ENCODE data around the gene RCOR3.

DNA sequence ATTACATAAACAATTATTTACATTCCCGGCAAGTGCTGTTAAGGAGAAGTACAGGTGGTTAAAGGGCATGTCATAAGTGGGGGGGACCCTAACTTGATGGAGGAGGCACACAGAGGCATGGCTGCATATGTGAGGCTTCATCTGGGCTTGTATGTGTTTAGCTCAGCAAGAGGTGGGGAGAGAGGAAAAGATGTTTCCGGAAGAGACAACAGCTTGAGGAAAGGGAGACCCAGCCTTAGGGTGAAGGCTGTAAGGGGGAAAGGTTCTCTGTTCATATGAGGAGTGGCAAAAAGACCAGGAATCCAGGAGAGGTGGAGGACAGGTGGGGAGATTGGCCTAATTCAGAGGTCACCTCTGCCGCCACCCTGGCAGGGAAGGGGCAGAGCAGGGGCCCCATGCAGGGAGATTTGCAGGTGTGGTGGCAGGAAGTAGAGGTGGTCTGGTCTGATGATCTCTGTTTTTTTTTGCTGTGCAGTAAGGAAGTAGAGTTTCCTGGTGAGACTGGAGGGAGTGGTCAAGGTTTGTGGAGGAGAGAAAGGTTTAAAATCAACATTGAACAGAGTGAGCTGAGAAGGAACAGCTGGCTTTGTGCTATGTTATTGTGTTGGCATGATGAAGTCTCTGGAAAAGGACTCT is 76.5 kb downstream of the RCOR3 start:
- no peak for TF ChIP-seq EZH2 (IDR thresholded peaks at IDR 0.05; ENCODE audit: borderline replicate concordance, low read depth, low read length, severe bottlenecking)
- TF ChIP-seq, protein P1, sequence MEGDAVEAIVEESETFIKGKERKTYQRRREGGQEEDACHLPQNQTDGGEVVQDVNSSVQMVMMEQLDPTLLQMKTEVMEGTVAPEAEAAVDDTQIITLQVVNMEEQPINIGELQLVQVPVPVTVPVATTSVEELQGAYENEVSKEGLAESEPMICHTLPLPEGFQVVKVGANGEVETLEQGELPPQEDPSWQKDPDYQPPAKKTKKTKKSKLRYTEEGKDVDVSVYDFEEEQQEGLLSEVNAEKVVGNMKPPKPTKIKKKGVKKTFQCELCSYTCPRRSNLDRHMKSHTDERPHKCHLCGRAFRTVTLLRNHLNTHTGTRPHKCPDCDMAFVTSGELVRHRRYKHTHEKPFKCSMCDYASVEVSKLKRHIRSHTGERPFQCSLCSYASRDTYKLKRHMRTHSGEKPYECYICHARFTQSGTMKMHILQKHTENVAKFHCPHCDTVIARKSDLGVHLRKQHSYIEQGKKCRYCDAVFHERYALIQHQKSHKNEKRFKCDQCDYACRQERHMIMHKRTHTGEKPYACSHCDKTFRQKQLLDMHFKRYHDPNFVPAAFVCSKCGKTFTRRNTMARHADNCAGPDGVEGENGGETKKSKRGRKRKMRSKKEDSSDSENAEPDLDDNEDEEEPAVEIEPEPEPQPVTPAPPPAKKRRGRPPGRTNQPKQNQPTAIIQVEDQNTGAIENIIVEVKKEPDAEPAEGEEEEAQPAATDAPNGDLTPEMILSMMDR (IDR thresholded peaks at IDR 0.05; ENCODE audit: borderline replicate concordance, extremely low read depth, low read length, poor library complexity, severe bottlenecking): no peak

All from DND-41 (cell line).